GM19239 (cell line): ENCODE measurements around the gene PCGF3.
"Not testable (repeated sequence)": the region's sequence is repeated elsewhere in the genome, so short reads cannot be mapped to it uniquely, and the experiment has no call there.

Experiments
- DNase-seq: peaks from one replicate; pipeline ENCODE4 v3.0.0; 2011; ENCODE audit warnings: low spot score; ENCODE audit not compliant: insufficient read length
- FAIRE-seq: peaks from 2 replicates; lab custom pipeline; 2011; peaks lifted over from hg19 to GRCh38; lab: Jason Lieb, UNC

The PCGF3 gene

DNA sequence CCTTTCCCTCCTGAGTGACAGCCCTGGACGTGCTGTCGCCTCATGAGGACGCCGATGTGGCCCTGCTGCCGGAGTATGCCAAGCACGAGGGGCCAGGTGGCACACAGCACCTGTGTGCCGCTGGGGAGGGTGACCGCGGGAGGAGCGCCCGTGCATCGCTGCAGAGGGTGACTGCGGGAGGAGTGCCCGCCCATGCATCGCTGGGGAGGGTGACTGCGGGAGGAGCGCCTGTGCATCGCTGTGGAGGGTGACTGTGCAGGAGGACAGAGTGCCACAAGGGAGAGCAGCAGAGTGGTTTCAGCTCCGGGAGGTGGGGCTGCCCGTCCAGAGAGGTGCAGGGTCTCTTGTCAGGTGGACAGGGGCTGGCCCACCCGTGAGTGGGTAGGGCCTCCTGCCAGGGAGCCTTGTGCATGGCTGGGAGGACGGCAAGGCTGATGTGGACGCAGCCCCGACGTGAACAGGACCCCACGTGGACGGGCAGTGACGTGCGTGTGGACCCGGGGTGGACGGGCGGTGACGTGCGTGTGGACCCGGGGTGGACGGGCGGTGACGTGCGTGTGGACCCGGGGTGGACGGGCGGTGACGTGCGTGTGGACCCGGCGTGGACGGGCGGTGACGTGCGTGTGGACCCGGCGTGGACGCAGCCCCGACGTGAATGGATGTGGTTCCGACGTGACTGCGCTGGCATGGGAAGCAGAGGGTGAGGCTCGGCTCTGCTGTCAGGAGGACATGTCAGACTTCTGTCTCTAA is 14.7 kb downstream of the PCGF3 start:
- DNase-seq = no peak
- FAIRE-seq = no peak

DNA sequence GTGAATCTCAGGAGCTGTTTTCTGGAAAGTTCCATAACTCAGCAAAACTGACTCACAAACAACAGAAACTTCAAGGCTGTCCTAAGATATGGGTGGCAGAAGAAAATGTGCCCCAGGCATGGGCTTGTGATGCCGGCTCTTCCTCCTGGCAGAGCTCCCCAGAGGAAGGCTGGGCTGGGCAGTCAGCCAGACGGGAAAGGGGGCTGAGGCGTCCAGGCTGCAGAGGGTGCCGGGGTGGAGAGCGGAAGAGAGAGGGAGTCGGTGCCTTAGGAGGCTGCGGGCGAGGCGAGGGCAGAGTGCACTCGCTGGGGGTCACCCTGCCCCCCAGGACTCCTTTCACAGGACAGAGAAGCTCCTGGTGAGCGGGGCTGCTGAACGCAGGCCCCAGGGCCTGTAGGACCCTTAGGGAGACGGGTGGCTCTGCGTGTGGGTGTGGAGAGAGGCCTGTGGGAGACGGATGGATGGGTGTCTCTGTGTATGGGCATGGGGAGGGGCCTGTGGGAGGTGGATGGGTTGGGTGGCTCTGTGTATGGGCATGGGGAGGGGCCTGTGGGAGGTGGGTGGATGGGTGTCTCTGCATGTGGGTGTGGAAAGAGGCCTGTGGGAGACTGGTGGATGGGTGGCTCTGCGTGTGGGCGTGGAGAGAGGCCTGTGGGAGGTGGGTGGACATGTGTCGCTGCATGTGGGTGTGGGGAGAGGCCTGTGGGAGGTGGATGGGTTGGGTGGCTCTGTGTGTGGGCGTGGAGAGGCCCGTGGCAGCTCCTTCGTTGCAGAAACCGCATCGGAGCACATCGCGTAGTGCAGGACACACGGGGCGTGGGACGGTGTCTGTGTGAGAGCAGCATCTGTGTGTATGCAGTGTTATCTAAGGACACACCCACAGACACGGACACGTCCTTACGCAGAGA is 15.9 kb downstream of the PCGF3 start:
- no peak for FAIRE-seq
- no peak for DNase-seq

DNA sequence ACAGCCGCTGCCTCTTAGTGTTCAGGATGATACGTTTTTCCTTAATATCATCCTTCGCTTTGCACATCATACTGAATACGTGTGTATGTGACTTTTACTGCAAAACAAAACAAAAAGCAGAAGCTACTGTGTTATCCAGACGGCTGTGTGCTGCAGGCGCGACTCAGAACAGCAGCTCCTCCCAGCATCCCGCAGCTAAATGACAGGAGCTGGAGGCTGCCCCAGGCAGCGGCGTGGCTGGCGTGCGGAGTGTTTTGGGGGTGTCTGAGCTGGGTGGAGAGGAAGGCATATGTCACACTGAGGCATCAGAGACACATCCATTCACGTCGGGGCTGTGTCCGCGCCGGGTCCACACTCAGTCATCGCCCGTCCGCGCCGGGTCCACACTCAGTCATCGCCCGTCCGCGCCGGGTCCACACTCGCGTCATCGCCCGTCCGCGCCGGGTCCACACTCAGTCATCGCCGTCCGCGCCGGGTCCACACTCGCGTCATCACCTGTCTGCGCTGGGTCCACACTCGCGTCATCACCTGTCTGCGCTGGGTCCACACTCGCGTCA is 16.6 kb downstream of the PCGF3 start:
- FAIRE-seq = no peak
- no peak for DNase-seq

DNA sequence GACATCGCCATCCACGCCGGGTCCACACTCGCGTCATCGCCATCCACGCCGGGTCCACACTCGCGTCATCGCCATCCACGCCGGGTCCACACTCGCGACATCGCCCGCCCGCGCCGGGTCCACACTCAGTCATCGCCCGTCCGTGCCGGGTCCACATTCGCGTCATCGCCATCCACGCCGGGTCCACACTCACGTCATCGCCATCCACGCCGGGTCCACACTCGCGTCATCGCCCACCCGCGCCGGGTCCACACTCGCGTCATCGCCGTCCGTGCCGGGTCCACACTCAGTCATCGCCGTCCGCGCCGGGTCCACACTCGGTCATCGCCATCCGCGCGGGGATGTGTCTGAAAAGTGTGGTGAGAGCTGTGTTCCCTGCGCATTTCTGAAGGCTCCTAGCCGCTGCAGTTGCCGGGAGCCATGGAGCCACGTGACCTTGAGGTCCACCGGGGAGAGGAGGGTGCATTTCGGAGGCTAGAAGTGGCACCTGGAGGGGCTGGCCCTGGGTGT is 17.3 kb downstream of the PCGF3 start:
- FAIRE-seq (no peak), DNase-seq (no peak)

DNA sequence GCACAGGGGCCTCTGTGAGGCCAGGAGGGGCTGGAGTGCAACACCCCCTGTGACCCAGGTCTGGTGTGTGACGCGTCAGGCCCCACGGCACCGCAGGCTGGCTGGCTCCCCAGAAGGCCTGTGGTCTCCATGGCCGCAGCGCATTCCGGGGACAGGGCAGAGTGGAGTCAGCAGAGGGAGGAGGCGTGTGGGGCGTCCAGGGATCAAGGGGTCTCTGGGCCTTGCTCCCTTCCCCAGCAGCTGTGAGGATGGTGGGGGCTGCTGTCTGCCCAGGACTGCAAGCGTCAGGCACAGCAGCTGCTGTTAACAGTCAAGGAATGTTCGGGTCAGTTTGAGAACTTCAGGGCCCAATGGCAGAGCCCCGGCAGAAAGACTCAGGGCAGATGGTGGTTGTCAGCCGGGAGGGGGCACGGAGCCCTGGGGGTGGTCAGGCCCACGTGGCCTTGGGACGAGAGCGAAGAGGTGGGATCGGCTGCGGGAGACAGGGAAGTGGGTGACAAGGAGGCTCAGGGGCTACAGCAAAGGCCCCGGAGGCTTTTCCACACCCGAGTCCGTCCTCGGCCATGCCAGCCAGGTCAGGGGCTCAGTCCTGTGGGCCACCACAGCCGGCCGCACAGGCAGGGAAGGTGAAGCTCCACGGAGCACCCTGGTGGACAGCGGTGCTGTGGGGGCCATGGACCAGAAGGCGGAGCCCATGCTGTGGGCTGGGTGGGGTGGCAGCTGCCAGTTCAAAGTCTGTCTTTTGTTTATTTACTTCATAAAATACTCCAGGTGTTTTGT is 18.3 kb downstream of the PCGF3 start:
- no peak for DNase-seq
- FAIRE-seq = no peak

DNA sequence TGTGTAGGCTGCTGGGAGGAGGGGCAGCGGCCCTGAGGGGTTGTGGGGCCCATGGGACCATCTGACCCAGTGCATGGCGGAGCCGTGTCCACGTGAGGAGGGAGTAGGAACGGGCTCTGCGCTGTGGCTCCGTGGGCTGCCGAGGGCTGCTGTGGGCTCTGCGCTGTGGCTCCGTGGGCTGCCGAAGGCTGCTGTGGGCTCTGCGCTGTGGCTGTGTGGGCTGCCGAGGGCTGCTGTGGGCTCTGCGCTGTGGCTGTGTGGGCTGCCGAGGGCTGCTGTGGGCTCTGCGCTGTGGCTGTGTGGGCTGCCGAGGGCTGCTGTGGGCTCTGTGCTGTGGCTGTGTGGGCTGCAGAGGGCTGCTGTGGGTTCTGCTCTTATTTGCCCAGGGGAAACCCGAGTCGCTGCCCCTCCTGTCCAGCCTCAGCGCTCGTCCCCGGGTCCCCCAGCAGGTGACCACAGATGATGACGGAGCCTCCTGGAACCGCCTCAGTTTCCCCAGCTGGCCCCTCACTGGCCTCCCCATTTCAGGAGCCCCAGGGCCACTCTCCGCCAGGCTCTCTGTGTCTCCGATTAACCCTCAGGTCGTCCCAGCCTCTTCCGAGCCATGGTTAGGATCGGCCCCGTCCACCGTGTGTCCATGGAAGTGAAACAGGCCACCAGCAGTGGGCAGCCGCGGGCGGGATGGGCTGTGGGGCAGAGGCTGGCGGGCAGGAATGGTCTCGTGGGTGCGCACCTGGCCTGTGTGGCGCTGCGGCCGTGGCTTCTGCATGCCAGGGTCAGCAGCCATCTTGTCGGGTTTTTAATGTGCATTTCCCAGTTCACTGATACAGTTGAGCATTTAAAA is 20.0 kb downstream of the PCGF3 start:
- no peak for FAIRE-seq
- no peak for DNase-seq

DNA sequence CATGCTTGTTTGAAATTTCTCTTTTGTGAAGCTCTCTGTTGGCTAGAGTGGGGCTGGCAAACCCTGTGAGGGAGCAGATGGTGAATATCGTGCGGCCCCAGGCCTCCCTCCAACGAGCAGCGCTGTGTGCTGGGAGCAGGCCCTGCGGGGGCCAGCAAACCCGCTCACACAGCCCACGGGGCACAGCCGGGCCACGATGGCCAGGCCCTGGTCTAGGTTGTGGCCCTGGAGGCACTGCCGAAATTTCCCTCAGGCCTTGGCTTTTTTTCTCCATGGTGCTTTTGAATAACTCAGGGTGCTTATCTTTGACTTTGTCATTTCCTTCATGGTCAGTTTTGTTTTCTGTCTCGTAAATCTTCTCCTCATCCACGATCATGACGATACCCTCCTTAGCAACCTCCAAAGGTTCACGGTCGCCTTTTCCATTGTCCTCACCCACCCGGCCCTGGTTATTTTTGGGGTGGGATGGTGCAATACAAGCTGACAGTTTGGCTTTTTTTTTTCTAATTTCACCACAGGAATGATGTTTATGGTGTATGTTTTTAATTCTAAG is 20.7 kb downstream of the PCGF3 start:
- FAIRE-seq (no peak), DNase-seq (no peak)

DNA sequence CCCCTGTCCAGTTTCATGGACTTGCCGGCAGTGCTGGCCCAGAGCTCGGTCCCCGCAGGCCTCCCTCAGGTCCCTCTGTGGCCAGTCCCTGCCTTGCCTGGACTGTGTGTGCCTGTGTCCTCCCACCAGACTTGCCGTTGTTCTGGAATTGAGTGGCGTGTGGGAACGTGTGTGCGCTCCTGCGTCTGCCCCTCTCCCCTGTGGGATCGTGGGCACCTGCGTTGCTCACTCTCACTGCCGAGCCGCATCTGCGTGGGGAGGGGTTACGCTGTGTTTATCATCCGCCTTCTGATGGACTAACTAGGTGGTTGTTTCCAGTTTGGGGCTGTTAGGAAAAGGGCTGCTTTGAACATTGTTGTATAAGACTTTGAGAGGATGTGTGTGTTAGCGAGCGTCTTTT is 21.2 kb downstream of the PCGF3 start:
- FAIRE-seq (no peak), DNase-seq (no peak)

DNA sequence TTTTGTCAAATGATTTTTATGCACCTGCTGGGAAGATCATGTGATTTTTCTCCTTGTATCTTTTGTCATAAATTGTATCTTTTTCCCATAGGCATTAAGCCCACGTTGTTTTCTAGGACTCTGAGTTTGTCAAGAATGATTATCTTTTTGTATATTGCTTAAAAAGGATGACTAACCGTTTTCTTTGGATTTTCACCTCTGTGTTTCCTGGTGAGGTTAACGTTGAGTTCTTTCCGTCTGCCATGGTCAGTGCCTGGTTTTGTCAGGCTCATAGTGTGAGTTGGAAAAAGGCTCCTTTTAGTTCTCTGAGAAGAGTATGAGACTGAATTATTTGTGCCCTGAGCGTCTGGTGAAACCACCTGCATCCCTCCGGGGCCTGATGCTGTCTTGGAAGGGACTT is 21.9 kb downstream of the PCGF3 start:
- FAIRE-seq (no peak), DNase-seq (no peak)

DNA sequence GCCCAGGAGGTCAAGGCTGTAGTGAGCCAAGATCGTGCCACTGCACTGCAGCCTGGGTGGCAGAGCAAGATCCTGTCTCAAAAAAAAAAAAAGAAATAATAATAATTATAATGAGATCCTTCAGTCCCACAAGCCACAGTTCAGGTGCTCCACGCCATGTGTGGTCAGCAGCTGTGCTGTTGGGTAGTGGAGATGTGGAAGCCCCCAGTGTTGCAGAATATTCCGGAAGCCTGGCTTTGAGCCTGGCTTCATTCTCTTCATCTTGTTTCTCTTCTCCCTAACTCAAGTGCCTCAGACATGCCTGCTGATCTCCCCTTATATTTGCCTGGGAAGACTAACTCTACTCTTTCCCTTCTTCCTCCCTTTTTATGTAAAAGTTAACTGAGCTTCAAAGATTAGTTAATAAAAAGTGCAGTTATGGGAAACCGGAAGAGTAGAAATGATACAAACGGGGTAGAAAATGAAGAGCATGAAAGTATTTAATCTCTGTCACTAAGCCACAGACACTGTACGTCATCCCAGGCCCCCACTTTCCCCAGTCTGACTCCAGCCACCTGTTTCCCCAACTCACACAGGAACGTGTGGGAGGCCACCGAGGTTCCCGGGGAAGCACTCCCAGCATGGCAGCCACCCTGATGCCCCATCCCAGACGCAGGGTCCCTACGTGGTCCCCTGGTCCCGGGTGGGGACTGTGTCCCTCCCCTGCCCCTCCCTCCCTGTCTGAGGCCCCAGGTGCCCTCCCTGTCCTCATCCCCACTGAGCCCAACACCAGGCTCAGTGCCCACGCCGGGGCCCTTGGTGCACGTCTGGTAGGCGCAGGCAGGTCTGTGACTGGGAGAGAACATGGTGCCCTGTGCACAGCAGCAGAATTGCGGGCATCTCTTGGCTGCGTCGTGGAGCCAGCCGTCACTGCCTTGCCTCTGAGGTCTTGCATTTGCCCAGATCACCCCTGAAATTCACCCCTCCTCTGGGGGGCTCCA is 24.0 kb downstream of the PCGF3 start:
- no peak for DNase-seq
- no peak for FAIRE-seq

DNA sequence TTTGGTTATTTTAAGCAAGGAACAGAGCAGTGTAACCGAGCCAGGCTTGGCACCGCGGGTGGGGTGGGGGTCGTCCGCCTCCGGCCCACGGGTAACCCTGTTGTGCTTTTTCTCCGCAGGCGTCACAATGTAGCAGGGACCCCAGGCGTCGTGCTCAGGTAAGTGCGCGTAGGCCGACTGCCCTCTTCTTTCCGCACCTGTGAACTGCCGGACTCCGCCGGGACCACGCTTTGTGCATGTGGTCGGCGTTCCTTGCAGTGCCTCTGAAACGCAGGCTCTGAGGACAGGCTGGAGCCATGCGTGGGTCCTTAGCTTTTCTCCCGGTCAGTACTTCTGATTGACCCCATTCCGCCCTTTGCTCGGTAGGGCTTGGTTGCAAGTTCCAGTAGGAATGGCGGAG is 24.9 kb downstream of the PCGF3 start:
- DNase-seq (no peak), FAIRE-seq (no peak)

DNA sequence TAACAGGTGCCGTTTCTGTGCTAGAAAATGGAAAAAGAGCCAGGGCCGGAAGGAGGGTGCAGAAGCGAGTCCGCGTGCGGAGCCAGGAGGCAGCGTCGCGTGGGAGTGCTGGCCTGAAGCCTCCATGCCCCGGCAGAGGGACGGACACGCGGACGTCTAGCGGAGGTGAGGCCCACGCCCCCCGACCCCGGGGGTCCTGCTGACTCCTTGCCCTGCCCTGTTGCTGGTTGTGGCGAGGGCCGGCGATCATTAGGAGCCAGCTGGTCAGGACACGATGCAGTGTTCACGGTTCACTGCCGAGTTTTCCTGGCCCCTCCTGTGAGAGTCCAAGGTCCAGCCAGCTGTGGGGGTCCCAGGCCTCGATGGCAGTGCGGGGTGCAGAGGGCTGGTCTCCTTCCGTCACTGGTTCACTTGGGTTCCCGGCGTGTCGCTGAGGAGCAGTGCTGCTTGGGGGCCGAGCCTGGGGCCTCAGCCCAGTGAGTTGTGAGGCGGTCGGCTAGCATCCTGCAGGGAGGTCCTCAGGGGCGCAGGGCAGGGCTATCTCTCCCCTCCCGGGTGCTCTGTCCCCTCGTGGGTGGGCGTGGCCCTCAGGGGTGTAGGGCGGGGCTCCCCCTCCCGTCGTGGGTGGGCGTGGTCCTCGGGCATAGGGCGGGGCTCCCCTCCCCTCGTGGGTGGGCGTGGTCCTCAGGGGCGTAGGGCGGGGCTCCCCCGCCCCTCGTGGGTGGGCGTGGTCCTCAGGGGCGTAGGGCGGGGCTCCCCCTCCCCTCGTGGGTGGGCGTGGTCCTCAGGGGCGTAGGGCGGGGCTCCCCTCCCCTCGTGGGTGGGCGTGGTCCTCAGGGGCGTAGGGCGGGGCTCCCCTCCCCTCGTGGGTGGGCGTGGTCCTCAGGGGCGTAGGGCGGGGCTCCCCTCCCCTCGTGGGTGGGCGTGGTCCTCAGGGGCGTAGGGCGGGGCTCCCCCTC is 25.6 kb downstream of the PCGF3 start:
- not testable (repeated sequence) for FAIRE-seq, DNase-seq

DNA sequence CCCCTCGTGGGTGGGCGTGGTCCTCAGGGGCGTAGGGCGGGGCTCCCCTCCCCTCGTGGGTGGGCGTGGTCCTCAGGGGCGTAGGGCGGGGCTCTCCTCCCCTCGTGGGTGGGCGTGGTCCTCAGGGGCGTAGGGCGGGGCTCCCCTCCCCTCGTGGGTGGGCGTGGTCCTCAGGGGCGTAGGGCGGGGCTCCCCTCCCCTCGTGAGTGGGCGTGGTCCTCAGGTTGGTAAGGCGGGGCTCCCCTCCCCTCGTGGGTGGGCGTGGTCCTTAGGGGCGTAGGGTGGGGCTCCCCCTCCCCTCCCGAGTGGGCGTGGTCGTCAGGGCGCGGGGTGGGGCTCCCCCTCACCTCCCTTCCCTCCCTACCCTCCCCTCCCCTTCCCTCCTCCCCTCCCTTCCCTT is 26.3 kb downstream of the PCGF3 start:
- not testable (repeated sequence) for DNase-seq, FAIRE-seq

DNA sequence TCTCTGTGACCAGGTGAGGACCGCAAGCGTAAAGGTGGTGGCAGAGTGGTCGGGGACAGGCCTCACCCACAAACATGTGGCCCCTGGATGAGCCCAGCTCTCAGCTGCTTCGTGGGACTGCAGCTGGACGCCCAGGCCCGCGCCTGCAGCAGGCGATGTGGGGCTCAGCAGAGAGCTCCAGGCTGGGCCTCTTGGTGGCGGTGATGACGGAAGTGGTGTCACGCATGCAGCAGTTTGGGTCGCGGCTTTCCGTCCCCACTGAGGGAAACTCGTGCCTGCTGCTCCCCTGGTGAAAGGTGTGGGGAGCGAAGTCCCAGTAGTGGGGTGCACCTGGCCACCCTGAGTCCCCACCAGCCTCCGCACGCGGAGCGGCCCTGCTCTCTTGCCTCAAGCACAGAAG is 26.9 kb downstream of the PCGF3 start:
- FAIRE-seq = no peak
- DNase-seq = no peak

DNA sequence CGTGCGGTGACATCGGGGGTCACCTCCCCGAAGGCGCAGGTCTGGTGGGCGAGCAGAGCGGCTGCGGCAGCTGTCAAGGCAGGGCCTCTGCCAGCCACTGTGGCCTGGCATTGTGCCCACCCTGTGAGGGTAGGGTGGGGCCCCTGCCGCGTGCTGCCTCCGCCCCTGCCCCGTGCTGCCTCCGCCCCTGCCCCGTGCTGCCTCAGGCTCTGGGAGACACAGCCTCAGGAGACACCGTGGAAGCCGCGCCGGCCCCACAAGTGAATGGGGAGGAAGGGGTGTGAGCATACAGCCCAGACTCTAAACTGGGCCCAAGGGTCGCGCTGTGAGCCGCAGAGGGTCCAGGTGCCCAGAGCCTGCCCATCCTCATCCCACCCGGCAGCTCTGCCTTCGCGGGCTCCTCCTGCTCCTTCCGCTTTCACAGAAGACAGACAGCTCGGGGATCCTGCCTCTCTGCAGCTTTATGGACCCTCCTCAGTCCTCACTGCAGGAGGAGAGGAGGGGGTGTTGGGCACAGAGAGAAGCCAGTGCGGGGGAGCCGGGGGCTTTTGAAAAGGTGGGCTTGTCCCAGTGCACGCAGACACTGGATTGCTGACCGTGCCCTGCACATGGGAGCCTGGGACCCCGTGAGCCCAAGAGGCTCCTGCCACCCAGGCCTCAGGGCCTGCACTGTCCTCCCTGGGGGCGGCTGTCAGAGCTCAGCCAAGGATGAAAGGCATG is 27.4 kb downstream of the PCGF3 start:
- no peak for FAIRE-seq

DNA sequence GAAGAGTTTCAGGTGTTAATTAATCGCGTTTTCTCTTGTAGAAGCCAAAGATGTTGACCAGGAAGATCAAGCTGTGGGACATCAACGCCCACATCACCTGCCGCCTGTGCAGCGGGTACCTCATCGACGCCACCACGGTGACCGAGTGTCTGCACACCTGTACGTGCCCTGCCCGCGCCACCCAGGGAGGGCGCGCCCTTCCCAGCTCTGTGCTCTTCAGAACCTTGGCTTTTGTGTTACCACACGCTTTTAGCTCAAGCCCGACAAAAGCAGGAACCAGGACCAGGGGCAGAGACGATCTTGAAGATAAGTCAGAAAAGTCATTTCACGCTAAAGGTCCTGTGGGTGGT is 28.0 kb downstream of the PCGF3 start:
- no peak for DNase-seq
- FAIRE-seq = no peak

More for the DNA sequence above, 27.4 kb downstream of the PCGF3 start:
- DNase-seq = no peak
